GM12873 (cell line): ENCODE data around the gene BBS9.

Source experiments
- TF ChIP-seq, protein P1 (sequence below): IDR thresholded peaks from 2 replicates; pipeline ENCODE4 v1.5.1; 2012; ENCODE audit warnings: low read depth, mild to moderate bottlenecking, moderate library complexity, low read length, control low read depth; ENCODE audit not compliant: insufficient read depth; ENCODE audit errors: missing control alignments

The BBS9 gene

DNA sequence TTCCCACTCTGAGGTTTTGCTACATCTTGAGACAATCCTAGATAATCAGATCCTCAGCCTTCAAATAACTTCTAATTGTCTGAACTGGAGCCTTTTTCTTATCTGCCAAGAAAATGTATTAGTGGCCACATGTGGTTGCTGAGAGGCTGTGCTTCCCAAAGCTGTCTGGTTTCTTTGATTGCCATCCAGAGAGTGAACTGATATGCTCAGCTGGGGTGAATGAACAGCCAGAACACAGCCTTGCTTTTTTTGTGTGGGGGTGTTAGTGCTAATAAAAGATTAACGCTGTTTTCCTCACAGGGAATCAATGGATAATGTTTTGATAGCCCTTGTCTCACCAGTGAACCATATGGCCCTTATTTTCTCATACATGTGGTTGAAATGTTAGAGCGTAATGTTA lies 66.9 kb downstream of the BBS9 start:
- TF ChIP-seq, protein P1, sequence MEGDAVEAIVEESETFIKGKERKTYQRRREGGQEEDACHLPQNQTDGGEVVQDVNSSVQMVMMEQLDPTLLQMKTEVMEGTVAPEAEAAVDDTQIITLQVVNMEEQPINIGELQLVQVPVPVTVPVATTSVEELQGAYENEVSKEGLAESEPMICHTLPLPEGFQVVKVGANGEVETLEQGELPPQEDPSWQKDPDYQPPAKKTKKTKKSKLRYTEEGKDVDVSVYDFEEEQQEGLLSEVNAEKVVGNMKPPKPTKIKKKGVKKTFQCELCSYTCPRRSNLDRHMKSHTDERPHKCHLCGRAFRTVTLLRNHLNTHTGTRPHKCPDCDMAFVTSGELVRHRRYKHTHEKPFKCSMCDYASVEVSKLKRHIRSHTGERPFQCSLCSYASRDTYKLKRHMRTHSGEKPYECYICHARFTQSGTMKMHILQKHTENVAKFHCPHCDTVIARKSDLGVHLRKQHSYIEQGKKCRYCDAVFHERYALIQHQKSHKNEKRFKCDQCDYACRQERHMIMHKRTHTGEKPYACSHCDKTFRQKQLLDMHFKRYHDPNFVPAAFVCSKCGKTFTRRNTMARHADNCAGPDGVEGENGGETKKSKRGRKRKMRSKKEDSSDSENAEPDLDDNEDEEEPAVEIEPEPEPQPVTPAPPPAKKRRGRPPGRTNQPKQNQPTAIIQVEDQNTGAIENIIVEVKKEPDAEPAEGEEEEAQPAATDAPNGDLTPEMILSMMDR, result no peak

DNA sequence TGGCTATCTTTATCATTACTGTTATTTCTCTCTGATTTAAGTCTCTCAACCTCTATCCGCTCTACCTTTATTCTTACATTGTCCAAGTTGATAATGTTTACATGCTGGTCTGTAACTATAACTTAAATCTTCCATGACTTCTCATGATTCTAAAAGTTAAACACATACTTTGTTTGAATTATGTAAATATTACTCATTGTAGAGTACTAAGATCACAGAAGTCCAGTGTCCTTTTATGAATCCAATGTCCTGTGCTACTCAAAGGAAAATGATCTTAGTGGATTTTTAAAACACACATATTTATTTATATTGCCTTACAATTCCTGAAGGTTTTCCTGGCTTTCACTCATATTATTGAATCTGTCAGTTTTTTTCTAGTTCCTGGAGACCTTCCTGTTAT lies 70.9 kb downstream of the BBS9 start:
- TF ChIP-seq, protein P1, result no peak

DNA sequence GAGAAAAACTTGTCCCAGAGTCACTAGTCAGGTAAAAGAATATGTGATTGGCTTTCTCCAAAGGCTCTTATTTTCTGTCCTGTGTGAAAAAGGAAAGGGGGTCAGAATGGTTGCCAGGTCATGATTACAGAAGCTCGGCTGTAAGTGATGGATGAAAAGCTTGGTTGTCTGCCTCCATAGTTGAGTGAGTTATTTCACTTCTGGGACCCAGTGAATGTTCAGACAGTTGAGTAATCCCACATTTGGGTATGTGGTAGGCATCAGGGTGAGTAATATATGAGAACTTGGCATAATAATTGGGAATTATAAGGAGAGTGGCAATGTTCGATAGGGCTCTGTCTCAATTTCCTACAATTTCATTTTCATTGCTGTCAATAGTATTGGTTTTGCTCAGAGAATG lies 72.5 kb downstream of the BBS9 start:
- TF ChIP-seq, protein P1, result no peak

DNA sequence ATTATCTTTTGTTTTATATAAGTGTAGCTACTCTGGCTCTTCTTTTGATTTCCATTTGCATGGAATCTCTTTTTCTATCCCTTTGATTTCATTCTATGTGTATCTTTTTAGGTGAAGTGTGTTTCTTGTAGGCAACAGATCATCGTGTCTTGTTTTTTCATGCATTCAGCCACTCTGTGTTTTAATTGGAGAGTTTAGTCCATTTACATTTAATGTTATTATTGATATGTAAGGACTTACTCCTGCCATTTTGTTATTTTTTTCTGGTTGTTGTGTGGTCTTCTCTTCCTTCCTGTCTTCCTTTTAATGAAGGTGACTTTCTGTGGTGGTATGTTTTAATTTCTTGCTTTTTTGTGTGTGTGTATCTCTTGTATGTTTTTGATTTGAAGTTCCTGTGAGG lies 81.6 kb downstream of the BBS9 start:
- TF ChIP-seq, protein P1, result no peak

DNA sequence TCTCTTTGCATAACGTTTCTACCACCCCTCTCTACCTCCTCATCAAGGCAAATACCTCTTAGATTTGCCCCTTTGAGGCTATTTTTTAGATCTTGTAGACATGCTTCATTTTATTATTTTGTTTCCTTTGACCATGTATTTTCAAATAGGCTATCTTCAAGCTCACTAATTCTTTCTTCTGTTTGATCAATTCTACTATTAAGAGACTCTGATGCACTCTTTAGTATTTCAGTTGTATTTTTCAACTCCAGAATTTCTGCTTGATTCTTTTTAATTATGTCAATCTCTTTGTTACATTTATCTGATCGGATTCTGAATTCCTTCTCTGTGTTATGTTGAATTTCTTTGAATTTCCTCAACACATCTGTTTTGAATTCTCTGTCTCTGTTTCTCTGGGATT lies 82.8 kb downstream of the BBS9 start:
- TF ChIP-seq, protein P1, result no peak

DNA sequence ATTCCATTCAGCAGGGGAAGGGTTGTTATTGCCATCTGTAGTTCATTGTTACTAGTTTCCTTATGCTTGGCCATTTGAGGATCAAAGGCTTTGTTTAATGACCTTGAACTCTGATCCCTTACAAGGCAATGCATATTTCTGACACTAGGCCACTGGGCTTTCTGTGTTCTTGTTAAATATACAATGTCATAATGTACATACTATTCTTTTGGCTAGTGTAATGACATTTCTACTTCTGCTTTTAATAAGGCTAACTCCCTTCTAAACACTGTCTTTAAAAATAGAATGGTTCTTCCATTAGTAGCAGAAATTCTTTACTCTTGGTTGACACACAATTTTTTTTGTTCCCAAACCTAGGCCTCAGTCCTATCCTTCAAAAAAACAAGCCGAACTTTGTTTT lies 86.6 kb downstream of the BBS9 start:
- TF ChIP-seq, protein P1, result no peak

DNA sequence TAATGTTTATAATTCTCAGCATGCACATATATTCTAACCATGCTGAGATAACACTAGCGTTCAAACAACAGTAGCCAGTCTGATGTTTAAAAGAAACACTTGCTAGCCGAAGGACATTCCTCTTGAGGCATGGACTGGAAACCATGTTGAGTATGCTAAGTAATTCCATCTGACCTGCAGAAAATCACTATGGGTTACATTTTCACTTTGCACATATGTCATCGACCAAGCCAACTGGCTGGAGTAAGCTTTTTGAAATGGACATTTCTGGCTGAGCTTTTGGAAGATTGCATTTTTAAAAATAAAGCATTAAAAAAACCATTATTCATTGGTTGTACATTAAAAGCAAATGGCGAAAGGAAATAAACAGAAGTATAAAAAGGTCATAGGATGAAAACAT lies 88.2 kb downstream of the BBS9 start:
- TF ChIP-seq, protein P1, result no peak
